Keratinocyte (primary cell): ENCODE results near the gene ATP4A.

Experiments used
- EZH2 ChIP-seq: IDR thresholded peaks from one replicate; pipeline ENCODE4 v1.6.1; 2012; ENCODE audit warnings: inconsistent platforms, mild to moderate bottlenecking, low read length, moderate library complexity
- TF ChIP-seq, protein P1 (sequence below), 3 experiments: IDR thresholded peaks in 1 of 3; conservative IDR thresholded peaks in 1 of 3; optimal IDR thresholded peaks in 1 of 3; 2 replicates in 2 of 3; 3 replicates in 1 of 3; pipeline versions ENCODE3 to v1.5.1; 2011; ENCODE audit warnings: low read length in 3 of 3, mild to moderate bottlenecking in 3 of 3, moderate library complexity in 2 of 3, control low read depth in 1 of 3, inconsistent platforms in 1 of 3; ENCODE audit not compliant: insufficient read depth in 2 of 3; ENCODE audit errors: extremely low read depth in 1 of 3

DNA sequence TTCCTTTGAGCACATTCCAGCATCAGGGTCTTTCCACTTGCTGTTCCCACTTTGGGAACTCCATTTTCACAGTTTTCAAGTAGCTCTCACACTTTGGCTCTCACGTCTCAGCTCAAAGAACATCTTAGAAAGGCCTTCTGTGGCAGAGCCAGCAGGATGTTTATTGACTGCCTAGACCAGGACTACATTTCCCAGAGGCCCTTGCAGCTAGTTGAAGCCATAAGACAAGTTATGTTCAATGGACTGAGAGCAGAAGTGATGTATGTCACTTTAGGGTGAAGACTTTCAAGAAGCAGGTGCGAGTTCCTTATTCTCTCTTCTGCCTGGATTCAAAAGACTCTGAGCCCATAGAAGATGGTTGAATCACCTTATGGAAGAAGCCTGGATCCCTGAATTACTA is 44.8 kb upstream of the ATP4A start:
- TF ChIP-seq, protein P1, sequence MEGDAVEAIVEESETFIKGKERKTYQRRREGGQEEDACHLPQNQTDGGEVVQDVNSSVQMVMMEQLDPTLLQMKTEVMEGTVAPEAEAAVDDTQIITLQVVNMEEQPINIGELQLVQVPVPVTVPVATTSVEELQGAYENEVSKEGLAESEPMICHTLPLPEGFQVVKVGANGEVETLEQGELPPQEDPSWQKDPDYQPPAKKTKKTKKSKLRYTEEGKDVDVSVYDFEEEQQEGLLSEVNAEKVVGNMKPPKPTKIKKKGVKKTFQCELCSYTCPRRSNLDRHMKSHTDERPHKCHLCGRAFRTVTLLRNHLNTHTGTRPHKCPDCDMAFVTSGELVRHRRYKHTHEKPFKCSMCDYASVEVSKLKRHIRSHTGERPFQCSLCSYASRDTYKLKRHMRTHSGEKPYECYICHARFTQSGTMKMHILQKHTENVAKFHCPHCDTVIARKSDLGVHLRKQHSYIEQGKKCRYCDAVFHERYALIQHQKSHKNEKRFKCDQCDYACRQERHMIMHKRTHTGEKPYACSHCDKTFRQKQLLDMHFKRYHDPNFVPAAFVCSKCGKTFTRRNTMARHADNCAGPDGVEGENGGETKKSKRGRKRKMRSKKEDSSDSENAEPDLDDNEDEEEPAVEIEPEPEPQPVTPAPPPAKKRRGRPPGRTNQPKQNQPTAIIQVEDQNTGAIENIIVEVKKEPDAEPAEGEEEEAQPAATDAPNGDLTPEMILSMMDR (optimal IDR thresholded peaks at IDR 0.05 in 1 of 3, IDR thresholded peaks at IDR 0.05 in 1 of 3, conservative IDR thresholded peaks at IDR 0.05 in 1 of 3; ENCODE audit: extremely low read depth in 1 of 3, insufficient read depth in 2 of 3, low read length in 3 of 3): no peak
- no peak for TF ChIP-seq EZH2
